Measurements from ENCODE around the gene PGGT1B. TPM values are rescaled to one million over a fixed set of nuclear protein-coding genes. Genes with fewer than 3 reads are reported as not detected.

PGGT1B gene
- total and polyA plus RNA-seq, 9 of the 15 experiments (the other 6 are each of a cell fraction or from before 2014, with no cell fraction given), result 5.3 to 33.7 (median 19.8) TPM

GRCh38 chr5:115262321-115263077 is at the start of gene PGGT1B (continued):
- TF ChIP-seq, protein P1, sequence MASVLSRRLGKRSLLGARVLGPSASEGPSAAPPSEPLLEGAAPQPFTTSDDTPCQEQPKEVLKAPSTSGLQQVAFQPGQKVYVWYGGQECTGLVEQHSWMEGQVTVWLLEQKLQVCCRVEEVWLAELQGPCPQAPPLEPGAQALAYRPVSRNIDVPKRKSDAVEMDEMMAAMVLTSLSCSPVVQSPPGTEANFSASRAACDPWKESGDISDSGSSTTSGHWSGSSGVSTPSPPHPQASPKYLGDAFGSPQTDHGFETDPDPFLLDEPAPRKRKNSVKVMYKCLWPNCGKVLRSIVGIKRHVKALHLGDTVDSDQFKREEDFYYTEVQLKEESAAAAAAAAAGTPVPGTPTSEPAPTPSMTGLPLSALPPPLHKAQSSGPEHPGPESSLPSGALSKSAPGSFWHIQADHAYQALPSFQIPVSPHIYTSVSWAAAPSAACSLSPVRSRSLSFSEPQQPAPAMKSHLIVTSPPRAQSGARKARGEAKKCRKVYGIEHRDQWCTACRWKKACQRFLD (CRISPR knock-in tag; IDR thresholded peaks at IDR 0.05), result peak; percentile 79
- TF ChIP-seq E2F6 (IDR thresholded peaks at IDR 0.05; ENCODE audit: borderline replicate concordance in 1 of 2, extremely low read depth in 1 of 2, insufficient read depth in 1 of 2, insufficient read length in 1 of 2, low read depth in 1 of 2, low read length in 1 of 2, poor library complexity in 1 of 2, severe bottlenecking in 1 of 2) (peak; percentile 11 to 25), GABPB1 (CRISPR knock-in tag; IDR thresholded peaks at IDR 0.05) (peak; percentile 82; the same call in 1 of the 2 replicates), NR2C2 (CRISPR knock-in tag; IDR thresholded peaks at IDR 0.05) (peak; percentile 97), NR2C2 (tag; IDR thresholded peaks at IDR 0.05) (peak; percentile 100), ZNF311 (CRISPR knock-in tag; IDR thresholded peaks at IDR 0.05) (no peak), ILK (tag; IDR thresholded peaks at IDR 0.05; ENCODE audit: borderline replicate concordance, low read depth) (no peak), TRIM28 (IDR thresholded peaks at IDR 0.05) (no peak), TSHZ1 (CRISPR knock-in tag; IDR thresholded peaks at IDR 0.05) (peak; percentile 22; the same call in 1 of the 2 replicates), ZNF212 (CRISPR knock-in tag; IDR thresholded peaks at IDR 0.05) (no peak), ZFP36 (IDR thresholded peaks at IDR 0.05; ENCODE audit: low read depth, low read length, partially characterized antibody) (no peak), NFE2L1 (tag; IDR thresholded peaks at IDR 0.05; ENCODE audit: borderline replicate concordance, low read depth) (no peak), JUND (IDR thresholded peaks at IDR 0.05; ENCODE audit: borderline replicate concordance, low read depth, low read length) (no peak), JUND (tag; IDR thresholded peaks at IDR 0.05; ENCODE audit: borderline replicate concordance, low read depth, low read length) (no peak), GATAD2A (IDR thresholded peaks at IDR 0.05) (no peak)
- TF ChIP-seq, protein P2, sequence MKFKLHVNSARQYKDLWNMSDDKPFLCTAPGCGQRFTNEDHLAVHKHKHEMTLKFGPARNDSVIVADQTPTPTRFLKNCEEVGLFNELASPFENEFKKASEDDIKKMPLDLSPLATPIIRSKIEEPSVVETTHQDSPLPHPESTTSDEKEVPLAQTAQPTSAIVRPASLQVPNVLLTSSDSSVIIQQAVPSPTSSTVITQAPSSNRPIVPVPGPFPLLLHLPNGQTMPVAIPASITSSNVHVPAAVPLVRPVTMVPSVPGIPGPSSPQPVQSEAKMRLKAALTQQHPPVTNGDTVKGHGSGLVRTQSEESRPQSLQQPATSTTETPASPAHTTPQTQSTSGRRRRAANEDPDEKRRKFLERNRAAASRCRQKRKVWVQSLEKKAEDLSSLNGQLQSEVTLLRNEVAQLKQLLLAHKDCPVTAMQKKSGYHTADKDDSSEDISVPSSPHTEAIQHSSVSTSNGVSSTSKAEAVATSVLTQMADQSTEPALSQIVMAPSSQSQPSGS (CRISPR knock-in tag; IDR thresholded peaks at IDR 0.05), result no peak
- TF ChIP-seq, protein P3, sequence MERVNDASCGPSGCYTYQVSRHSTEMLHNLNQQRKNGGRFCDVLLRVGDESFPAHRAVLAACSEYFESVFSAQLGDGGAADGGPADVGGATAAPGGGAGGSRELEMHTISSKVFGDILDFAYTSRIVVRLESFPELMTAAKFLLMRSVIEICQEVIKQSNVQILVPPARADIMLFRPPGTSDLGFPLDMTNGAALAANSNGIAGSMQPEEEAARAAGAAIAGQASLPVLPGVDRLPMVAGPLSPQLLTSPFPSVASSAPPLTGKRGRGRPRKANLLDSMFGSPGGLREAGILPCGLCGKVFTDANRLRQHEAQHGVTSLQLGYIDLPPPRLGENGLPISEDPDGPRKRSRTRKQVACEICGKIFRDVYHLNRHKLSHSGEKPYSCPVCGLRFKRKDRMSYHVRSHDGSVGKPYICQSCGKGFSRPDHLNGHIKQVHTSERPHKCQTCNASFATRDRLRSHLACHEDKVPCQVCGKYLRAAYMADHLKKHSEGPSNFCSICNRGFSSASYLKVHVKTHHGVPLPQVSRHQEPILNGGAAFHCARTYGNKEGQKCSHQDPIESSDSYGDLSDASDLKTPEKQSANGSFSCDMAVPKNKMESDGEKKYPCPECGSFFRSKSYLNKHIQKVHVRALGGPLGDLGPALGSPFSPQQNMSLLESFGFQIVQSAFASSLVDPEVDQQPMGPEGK (CRISPR knock-in tag; IDR thresholded peaks at IDR 0.05; ENCODE audit: borderline replicate concordance), result no peak
